HG03460 (cell line): Measurements from ENCODE around the gene AP5M1.
"Not testable (repeated sequence)": the region's sequence is repeated elsewhere in the genome, so short reads cannot be mapped to it uniquely, and the experiment has no call there.

Experiments used
- ATAC-seq: cut with Tn5 transposase; IDR thresholded peaks from one replicate; pipeline ENCODE4 v1.9.1; 2021; ENCODE audit not compliant: unreplicated experiment

AP5M1 gene

GRCh38 chr14:57268161-57269069, at the start of gene AP5M1, which contains the start of gene EXOC5:
Gene AP5M1, plus strand, starts transcription at chr14:57268971. Its CDS starts 344 bp downstream, at chr14:57269315.
Gene EXOC5, minus strand, starts transcription at chr14:57268905. Its CDS starts 257 bp downstream, at chr14:57268648.
- peak; percentile 81 for ATAC-seq

GRCh38 chr14:57221931-57222330, 46.8 kb upstream of the AP5M1 start:
- no peak for ATAC-seq

- no peak for ATAC-seq
Observed at GRCh38 chr14:57227083-57227482, 41.7 kb upstream of the AP5M1 start.

- not testable (repeated sequence) for ATAC-seq
Observed at GRCh38 chr14:57228320-57228719, 40.5 kb upstream of the AP5M1 start.

GRCh38 chr14:57232006-57232405, 36.8 kb upstream of the AP5M1 start:
- ATAC-seq: no peak

- ATAC-seq: not testable (repeated sequence)
Observed at GRCh38 chr14:57240115-57240514, 28.7 kb upstream of the AP5M1 start.

- no peak for ATAC-seq
Observed at GRCh38 chr14:57243320-57243719, 25.5 kb upstream of the AP5M1 start.

GRCh38 chr14:57244106-57244505, 24.7 kb upstream of the AP5M1 start:
- no peak for ATAC-seq

GRCh38 chr14:57245941-57246340, 22.8 kb upstream of the AP5M1 start:
- no peak for ATAC-seq

- no peak for ATAC-seq
Observed at GRCh38 chr14:57246933-57247657, 21.7 kb upstream of the AP5M1 start.

- no peak for ATAC-seq
Observed at GRCh38 chr14:57254884-57255283, 13.9 kb upstream of the AP5M1 start.

GRCh38 chr14:57258221-57258620, 10.6 kb upstream of the AP5M1 start:
- ATAC-seq: not testable (repeated sequence)

GRCh38 chr14:57259672-57260071, 9.1 kb upstream of the AP5M1 start:
- no peak for ATAC-seq

GRCh38 chr14:57261604-57262003, 7.2 kb upstream of the AP5M1 start:
- no peak for ATAC-seq

- no peak for ATAC-seq
Observed at GRCh38 chr14:57262117-57262516, 6.7 kb upstream of the AP5M1 start.

GRCh38 chr14:57266065-57266464, 2.7 kb upstream of the AP5M1 start:
- no peak for ATAC-seq

- no peak for ATAC-seq
Observed at GRCh38 chr14:57273236-57273635, 4.5 kb downstream of the AP5M1 start.

- no peak for ATAC-seq
Observed at GRCh38 chr14:57274551-57274950, 5.8 kb downstream of the AP5M1 start.

GRCh38 chr14:57275023-57275664, 6.4 kb downstream of the AP5M1 start:
- no peak for ATAC-seq

- ATAC-seq: no peak
Observed at GRCh38 chr14:57277062-57277461, 8.3 kb downstream of the AP5M1 start.

GRCh38 chr14:57287745-57288144, 19.0 kb downstream of the AP5M1 start:
- ATAC-seq: no peak
